ENCODE data around the gene SLC15A3.
"Not testable (repeated sequence)": the region's sequence is repeated elsewhere in the genome, so short reads cannot be mapped to it uniquely, and the experiment has no call there.

SLC15A3 gene

DNA sequence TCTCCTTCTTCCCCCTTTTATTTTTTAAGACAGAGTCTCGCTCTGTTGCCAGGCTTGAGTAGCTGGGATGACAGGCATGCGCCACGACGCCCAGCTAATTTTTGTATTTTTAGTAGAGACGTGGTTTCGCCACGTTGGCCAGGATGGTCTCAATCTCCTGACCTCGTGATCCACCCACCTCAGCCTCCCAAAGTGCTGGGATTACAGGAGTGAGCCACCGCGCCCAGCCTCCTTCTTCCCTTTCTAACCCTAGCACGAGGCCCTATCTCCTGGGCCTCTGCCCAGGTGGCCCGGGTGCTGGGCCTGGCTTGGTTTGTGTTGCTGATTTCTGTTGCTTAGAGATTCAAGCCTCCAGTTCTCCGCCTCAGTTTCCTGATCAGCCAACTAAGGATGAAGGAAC lies 22.3 kb upstream of the SLC15A3 start:
- not testable (repeated sequence) for DNase-seq

DNA sequence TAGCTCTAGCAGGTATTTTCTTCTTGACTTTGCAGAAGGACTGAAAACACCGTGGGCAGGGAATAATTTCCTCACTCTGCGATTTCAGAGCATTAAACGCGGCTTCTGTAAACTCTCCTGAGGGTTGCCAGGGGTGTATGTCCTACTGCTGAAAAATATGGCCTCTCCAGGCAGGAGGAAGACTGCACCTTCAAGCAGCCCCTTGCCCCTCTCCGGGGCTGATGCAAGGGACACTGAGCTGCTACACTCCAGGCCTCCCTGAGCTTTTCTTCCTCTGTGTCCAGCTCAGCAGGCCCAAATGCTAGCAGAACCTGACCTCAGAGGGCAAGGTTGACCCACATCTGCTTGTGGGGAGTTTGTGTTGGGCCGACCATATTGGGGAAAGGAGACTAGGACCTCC lies 21.7 kb upstream of the SLC15A3 start:
- DNase-seq: no peak

DNA sequence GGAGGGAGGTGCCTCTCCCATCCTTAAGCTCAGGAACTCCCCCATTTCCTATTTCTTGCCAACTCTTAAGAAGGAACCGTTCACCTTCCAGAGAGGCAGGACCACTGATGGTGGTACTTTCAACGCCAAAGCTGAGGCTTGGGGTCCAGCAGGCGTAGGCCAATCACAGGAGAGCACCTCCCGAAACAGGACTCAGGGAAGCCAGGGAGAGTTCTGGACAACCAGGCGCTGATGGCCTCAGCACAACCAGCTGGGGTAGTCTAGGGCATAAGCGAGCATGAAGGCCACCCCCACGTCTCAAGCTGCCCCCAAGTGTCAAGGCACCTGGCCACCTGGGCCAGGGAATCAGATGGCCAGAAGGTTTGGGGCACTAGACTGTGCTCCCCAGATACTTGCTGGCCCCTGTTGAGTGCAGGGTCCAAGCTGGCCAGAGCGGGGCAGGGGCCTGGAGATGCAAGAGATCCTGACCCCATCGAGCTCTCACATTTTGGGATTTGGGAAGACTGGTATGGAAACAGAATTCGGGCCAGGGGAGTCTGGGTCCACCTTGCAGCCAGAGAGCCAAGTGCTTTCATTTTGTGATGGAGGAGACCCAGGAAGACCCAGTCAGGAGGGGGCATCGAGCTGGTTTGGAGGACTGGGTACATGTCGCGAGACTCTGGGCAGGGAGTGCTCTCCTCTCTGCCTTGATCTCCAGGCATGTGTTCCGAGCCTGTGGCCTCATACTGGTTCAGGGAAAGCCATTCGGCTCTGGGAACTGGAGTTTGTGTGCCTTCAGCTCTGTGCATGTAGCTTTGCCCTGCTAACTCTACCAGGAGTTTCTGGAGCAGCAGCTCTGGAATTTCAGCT lies 20.4 kb upstream of the SLC15A3 start:
- DNase-seq: peak; percentile 37 to 55

DNA sequence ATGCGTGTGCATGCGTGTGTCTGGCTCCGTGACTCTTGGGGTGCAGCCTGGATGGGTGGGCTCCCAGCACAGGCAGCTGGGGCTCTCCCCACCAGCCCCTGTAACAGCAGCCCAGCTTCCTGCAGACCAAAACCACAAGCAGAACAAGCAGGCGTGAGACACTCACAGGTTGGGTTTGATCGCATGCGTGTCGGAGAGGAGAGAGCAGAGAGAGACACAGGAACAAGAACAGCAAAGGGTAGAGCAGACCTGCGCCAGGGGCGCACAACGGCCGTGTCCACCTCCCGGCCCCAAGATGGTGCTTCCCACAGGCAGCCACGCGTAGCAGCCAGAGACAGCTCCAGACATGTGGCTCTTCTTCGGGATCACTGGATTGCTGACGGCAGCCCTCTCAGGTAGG lies 19.5 kb upstream of the SLC15A3 start, which contains the start of gene CD6:
Gene CD6 (plus strand): TSS at position 161 of the 400 bp plus-strand sequence. CDS start 186 bp downstream, at position 347.
- peak; percentile 65 to 74 for DNase-seq

DNA sequence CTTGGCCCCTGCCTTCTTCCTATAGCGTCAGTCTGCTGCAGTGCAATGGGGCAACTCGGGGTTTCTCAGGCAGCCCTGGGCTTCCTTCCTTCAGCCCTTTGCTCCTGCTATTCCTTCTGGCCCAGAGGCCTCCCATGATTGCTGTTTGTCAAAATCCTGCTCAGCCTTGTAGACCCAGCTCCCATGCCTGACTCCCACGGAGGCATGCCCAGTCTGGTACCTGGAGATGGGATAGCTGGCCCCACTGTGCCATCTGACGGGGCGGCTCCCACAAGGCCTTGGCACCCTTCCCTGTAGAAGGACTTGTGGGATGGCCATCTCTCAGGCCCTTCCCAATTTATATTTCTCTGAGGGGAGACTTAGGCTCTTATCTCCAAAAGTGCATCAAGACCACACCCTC lies 18.9 kb upstream of the SLC15A3 start:
- no peak for DNase-seq

DNA sequence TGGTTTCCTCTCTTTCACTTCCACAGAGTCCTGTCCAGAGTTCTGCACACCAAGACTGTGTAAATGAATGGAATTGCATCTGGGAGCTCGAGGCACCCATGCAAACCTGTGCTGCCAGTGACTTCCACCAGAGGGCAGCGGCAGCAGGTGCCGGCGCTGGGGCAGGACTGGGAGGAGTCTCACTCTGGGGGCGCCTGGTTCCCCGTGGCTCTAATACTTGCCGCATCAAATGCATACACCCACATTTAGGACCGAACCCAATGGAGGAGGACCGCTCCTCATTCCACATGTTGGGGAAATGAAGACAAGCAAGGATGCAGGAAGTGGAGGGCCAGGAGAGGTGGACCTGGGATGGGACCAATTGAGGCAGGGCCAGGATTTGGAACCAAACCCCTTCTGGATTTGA lies 18.4 kb upstream of the SLC15A3 start:
- peak; percentile 78 to 85 for DNase-seq

DNA sequence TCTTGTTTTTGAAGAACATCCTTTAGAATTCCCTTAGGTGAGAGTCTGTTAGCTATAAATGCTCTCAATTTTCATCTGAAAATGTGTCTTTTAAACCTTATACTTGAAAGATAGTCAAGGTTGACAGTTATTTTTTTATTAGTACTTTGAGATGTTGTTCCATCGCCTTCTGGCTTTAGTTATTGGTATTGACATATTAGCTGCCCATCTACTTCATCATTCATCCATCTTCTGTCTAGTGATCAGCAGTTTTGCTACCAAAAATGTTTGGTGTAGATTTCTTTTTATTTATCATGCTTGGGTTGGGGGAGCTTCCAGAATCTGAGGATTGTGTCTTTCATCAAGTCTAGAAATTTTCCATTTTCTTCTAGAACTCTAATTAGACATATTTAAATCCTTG lies 16.2 kb upstream of the SLC15A3 start:
- no peak for DNase-seq

DNA sequence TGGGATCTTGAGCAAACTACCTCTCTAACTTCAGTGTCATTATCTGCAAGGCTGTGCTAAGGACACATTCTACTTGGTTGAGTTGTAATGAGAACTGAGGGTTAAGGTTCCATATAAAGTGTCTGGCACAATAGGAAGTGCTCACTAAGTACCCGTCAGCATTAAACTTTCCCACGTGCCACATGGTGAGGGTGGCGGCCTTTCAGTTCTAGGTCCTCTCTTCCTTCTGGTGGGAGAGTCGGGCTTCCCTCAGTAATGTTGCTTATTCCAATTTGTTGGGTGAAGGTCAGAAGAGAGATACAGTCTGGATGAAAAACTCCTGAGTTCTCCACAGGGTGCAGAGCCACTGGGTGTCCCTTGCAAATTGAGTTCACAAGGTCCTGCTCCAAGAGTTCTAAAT lies 14.9 kb upstream of the SLC15A3 start:
- no peak for DNase-seq

DNA sequence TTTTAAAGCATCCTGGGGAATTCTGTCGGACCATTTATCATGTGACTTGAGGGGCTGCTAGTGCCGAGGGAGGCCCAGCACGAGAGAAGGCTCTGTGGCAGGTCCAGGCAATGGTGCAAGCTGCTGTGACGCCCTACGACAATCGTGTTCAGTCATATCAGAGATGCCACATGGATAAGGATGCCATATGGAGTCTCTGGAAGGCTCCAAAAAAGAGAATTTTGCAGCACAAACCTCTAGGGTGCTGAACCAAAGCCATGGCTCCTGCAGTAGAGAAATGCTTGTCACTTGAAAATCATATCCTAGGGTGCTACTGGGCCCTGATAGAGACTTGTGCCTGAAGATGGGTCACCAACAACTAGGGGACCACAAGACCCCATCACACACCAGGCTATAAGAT lies 12.8 kb upstream of the SLC15A3 start:
- no peak for DNase-seq

DNA sequence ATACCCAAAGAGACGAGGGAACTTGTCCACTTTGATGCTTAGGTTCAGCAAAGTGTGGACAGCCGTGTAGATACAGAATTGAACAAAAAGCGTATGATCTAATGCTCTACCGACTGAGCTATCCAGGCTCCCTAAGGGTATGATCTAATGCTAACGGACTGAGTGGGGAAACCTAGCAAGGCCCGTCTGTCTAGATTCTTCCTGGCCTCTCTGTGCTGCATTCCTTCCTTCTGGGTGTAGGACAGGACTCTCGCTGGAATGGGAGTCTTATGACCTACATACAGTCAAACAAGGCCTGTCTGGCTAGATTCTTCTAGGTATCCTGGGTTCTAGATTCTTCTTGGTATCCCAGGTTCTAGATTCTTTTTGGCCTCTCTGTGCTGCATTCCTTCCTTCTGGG lies 8.4 kb upstream of the SLC15A3 start:
- no peak for DNase-seq

DNA sequence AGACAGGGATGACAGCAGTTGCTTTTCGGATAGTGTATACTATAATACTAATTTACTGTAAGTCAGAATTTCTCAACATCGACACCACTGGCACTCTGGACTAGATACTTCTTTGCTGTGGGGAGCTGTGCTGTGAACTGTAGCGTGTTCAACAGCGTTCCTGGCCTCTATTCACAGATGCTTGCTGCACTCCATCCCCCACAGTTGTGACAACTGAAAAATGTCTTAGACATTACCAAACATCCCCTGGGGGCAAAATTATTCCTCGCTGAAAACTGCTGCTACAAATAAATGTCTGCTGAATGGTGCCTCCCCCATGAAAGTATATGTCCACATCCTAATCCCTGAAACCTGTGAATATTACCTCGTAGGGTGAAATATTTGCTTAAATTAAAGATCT lies 7.5 kb upstream of the SLC15A3 start:
- no peak for DNase-seq

DNA sequence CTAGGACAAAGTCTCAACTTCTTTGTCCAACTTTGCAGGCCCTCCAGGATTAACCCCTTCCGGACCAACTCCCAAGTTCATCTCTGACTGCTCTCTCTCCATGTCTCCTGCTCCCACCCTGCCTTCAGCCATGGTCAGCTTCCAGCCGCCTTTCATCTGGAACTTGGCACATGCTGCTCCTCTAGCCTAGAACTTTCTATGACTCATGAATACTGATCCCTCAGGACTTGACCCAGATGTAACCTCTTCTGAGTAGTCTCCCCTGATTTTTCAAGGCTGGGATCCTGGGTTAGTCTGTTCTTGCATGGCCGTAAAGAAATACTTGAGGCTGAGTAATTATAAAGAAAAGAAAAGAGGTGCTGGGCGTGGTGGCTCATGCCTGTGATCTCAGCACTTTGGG lies 5.2 kb upstream of the SLC15A3 start:
- DNase-seq: no peak

DNA sequence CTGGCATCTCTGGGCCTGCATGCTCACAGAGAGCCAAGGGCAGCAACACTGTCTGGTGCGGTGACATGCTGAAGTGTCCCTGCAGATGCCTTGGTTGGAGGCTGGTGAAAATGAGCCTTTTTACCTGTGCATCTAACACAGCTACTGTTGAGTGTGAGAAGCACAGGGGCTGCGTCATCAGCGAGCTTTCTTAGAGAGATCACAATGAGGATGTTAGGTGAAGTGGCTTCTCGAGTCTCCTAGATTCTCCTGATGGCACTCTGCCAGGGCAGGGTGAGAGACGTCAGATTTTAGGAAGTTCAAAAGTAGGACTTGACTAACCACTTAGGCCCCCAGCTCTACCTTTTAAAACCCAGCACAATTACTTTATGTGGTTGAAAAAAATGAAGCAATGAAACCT lies 3.6 kb upstream of the SLC15A3 start:
- no peak for DNase-seq

DNA sequence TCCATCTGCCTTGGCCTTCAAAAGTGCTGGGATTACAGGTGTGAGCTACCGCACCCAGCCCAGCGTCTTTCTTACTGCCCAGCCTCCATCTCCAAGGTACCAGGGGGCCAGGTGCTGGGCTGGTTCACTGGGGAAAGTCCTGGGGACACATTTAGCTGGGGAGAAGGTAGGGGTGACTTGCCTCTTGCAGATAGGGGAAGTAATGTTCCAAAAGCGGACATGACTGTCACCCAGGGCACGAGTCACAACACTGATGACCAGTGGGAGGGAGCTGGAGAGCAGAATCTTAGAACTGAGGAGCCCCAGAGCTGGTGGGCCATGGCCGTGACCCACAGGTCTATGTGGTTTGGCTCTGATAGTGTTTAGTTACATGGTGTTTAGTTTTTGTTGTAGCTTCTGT lies 2.4 kb upstream of the SLC15A3 start:
- DNase-seq: peak in 1 of 2 donors; percentile 63

DNA sequence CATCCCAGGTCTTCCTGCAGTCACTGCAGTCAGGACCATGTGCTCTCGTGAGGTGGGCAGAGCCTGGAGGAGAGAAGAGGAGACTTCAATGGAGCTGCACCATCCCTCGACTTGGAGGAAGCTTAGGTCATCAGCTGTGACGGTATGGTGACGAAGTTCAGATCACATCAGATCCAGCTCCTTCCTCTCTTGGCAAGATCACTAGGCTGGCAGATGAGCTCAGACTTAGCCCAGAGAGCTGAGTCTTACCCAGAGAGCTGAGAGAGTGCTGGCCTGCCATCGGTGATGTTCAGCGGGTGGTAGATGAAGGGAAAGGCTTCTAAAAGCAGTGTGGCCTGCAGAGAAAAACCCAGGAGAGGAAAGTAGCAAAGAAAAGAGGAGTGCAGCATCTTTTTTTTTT lies 1.8 kb upstream of the SLC15A3 start:
- peak in 1 of 2 donors; percentile 65 for DNase-seq

DNA sequence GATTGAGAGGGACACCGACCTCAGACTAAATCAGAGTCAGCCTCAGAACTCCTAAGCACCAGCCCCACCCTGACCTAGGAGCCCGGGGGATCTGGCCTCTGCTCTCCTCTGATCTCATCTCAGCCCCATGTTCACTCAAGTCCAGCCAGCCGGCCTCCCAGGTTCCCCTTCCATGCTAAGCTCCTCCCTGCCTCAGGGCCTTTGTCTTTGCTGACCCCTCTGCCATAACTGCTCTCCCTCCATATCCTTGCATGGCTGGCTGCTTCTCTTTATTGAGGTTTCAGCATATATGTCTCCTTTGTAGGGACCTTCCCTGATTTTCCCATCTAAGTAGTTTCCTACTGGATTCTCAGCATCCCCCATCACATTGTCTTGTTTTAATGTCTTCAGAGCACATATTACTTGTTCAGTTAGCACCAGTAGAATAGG lies 780 bp upstream of the SLC15A3 start:
- no peak for DNase-seq

DNA sequence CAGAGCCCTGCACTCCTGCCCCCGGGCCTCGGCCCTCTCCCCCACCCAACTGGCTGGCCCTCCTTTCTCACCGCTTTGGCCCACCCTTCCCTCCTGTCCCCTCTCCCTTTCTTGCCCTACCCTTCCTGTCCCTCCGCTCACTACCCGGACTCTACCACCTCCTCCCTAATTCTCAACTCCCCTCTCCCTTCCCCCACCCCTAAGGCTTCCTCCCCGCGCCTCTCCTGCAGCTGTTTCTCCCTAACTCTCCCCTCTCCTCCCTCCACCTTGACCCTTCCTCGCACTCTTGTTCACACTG lies 421 bp downstream of the SLC15A3 start:
- DNase-seq: no peak

DNA sequence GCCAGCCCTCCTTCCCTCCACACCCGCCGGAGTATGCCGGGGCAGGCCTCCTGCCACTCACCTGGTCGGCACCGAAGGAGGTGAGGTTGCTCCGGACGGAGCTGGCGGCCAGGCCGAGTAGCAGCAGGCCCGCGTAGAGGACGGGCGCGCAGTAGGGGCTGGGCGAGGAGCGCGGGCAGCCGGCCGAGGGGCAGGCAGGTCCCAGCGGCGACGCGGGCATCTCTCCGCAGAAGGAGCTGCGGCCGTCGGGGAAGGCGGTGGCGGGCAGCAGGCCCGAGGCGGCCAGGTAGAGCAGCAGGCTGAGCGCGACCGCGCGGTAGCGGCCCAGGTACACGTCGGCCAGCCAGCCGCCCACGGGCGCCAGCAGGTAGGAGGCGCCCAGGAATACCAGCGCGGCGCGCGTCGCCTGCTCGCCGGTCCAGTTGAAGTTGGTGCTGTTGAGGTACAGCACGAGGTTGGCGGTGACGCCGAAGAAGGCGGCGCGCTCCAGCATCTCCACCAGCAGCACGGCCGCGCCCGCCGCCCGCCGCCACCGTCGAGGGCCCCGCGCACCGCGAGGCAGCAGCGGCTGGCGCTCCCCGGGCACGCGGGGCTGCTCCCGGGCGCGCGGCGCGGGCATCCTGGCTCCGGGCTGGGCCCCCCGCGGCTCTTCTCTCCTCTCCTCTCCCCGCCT lies 907 bp downstream of the SLC15A3 start:
- peak; percentile 8 to 27 for DNase-seq

DNA sequence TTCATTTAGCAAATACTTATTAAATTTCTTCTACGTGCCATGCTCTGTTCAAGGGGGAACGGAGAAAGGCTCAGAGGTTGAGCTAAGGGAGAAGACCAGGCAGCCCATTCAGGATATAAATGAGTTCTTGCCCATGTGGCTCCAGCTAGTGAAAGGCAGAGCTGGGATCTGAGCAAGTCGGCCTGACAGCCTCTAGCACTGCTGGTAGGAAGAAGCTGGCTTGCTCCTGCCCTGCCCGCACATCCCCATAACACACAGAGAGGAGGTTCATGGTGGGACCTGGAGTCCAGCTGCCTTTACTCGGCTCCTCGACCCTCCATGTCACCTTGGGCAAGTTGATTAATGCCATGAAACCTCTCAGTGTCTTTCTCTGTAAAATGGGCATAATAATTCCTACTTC lies 2.0 kb downstream of the SLC15A3 start:
- DNase-seq: no peak

DNA sequence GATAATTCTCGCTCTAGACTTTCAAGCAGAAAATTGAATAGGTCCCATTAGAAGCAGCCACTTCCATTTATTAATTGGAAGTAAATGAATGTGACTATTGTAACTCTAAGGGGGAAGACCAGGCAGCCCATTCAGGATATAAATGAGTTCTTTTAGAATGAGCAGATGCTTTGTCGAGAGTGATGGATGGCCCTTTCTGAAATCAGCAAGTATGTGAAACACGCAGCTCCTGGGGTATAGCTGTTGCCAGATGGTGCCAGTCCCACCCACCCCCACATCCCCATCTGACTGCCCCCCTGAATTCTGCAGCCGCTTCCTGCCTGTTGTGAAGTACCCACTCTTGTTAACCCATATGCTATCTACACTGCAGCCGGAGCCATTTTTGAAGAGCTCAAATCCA lies 3.7 kb downstream of the SLC15A3 start:
- no peak for DNase-seq

DNA sequence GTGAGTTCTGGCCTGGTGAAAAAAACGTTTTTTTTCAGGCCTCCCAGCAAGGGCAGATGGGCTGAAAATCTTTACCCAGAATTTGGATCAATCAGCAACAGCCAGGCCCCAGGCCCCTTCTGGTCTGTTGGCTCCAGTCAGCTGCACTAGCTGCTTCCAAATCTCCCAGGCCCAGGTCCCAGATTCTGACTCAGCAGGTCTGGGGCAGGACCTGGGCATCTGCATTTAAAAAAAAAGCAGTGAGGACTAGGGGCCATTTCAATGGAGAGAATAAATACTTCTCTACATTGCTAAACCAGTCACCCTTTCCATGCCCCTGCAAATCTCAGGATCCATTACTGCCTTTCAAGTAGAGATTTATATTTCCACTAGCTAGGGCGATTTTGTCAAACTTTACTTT lies 4.3 kb downstream of the SLC15A3 start:
- DNase-seq: no peak

DNA sequence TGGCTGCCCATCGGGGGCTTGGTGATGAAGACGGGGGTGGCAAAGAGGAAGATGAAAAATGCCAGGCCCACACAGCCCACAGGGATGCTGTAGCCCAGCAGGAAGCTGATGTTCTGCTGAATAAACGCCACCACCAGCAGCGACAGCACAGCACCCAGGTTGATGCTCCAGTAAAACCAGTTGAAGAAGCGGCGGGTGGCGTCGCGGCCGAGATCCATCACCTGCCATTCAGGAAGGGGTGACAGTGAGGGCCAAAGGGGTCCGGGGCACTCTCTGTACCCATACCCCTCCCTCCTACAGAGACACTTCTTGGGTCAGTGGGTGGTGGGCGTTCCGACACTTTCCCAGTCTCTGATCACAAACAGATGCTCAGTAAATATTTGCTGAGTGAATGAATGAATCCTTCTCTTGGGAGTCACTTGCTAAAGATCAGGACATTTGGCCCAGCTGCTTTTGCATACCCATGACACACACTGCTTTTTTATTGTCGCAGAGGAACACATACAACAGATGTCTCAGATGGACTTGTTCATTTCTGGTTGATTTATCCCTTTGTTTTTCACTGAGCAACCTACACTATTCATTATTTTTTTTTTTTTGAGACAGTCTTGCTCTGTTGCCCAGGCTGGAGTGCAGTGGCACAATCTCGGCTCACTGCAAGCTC lies 5.2 kb downstream of the SLC15A3 start:
- no peak for DNase-seq

DNA sequence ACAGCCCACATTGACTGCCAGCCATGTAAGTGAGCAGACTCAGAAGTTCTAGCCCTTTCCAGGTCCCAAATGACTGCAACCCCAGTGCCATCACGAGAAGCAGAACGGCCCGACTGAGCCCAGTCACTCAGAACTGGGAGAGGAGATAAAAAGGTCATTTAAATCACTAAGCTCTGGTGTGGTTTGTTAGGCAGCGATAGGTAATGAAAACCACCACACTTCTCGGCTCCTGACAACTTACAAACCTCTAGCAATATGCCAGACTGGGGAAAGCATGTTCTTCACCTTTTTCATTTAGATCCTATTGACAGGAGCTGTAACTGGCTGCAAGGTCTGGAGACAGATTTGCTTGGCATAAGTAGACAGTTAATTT lies 6.7 kb downstream of the SLC15A3 start:
- no peak for DNase-seq
